ENCODE measurements around the gene SLC34A3.

The SLC34A3 gene

DNA sequence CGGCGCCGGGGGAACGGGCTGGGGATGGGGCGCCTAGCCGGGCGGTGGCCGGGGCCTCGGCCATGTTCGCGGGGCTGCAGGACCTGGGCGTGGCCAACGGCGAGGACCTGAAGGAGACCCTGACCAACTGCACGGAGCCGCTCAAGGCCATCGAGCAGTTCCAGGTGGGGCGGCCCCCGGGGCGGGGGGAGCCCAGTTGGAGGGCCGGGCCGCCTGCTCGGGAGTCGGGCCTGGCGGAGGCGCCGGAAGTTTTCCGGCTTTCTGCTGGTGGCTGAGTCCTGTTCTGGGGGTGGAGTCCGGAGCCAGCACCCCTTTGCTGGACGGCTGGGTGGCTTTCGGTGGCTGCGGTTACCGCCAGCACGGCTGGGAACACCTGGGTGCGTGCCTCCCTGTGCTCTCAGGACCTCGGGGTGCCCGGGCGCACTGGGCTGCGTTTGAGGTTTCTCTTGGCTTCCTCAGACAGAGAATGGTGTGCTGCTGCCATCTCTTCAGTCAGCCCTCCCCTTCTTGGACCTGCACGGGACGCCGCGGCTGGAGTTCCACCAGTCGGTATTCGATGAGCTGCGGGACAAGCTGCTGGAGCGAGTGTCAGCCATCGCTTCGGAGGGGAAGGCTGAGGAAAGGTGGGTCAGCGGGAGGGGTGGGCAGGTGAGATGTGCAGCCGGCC lies 24.9 kb downstream of the SLC34A3 start:
- peak; percentile 58 for DNase-seq (ENCODE audit: low spot score)

DNA sequence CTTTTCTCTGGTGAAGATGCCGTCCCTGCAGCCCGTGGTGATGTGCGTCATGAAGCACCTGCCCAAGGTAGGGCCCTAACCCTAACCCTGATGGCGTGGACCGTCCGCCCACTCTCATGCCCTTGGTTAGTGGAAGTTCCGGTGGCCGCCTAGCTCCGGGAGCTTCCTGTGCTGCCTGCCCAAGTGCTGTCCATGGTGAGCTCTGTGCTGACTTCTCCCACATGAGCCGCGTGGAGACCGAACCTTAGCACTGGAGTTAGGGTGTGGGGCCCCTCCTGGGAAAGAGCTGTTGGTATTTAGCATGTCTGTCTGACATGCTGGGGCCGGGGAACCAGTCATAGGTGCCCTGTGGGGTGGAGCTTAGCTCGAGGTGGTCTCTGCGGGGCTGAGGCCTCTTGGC lies 25.7 kb downstream of the SLC34A3 start:
- DNase-seq (ENCODE audit: low spot score): no peak

DNA sequence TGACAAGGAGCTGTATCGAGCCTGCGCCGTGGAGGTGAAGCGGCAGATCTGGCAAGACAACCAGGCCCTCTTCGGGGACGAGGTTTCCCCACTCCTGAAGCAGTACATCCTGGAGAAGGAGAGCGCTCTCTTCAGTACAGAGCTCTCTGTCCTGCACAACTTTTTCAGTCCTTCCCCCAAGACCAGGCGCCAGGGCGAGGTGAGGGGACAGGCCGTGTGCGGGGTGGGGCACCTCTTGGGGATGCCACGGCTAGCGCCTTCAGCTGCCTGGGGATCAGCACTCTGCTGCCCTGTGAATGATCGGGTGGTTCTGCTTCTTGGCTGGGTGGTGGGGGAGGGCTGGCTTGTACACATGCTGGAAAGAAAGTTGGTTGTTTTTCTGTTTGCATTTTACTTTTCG lies 26.2 kb downstream of the SLC34A3 start:
- DNase-seq (ENCODE audit: low spot score): no peak

DNA sequence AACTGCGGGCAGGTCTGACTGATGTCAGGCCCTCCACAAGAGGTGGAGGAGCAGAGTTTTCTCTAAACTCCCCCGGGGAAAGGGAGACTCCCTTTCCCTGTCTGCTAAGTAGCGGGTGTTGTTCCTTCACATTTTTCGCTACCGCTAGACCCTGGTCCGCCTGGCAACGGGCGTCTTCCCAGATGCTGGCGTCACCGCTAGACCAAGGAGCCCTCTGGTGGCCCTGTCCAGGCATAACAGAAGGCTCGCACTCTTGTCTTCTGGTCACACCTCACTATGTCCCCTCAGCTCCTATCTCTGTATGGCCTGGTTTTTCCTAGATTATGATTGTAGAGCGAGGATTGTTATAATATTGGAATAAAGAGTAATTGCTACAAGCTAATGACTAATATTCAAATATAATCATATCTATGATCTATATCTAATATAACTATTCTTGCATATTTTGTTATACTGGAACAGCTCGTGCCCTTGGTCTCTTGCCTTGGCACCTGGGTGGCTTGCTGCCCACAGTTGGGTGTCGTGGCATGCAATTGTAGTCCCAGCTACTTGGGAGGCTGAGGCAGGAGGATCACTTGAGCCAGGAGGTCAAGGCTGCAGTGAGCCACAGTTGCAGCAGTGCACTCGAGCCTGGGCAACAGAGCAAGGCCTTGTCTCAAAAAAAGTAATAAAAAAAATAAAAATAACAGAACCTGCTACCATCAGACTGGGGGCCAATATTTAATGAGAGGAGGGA lies 31.6 kb downstream of the SLC34A3 start:
- peak; percentile 33 for DNase-seq (ENCODE audit: low spot score)

DNA sequence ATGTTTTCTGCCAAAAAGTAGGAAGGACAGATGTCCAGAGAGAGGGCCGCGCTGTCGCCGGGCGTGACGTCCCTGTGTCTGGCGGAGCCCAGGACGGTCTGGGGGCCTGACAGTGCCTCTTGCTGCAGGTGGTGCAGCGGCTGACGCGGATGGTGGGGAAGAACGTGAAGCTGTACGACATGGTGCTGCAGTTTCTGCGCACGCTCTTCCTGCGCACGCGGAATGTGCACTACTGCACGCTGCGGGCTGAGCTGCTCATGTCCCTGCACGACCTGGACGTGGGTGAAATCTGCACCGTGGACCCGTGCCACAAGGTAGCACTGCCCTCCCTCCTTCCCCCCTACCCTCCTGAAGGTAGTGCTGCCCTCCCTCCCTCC lies 32.2 kb downstream of the SLC34A3 start:
- DNase-seq (ENCODE audit: low spot score): no peak

DNA sequence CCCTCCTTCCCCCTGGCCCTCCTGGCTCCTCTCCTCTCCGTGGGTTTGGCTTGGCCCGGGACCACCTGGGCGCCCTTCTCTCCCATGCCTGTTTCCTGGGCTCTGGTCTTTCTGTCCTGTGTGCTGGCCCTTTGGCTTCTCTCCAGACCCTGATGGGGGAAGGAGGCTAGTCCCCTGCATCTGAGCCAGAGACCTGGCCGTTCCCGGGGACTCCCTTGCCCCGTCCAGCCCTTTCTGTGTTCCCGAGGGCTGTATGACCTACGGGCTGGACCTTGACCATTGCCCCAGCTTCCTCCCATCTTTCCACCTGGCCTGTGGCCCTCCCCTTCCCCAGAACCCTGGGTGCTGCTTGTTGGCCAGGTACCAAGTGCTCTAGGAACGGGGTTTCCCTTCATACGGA lies 32.8 kb downstream of the SLC34A3 start:
- DNase-seq (ENCODE audit: low spot score): no peak

DNA sequence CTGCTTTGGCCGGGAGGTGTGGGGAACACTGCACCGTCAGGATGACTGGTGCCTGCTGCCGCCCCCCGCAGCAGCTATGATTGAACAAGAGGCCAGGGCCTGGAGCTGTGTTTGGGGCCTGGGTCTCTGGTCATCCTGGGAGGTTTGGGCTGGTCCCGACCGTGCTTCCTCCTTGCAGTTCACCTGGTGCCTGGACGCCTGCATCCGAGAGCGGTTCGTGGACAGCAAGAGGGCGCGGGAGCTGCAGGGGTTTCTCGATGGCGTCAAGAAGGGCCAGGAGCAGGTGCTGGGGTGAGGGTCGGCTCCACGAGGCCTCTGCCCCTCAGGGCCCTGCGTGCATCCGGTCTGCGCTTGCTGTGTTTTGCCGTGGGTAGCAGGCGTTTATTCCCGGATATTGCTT lies 33.4 kb downstream of the SLC34A3 start:
- no peak for DNase-seq (ENCODE audit: low spot score)

DNA sequence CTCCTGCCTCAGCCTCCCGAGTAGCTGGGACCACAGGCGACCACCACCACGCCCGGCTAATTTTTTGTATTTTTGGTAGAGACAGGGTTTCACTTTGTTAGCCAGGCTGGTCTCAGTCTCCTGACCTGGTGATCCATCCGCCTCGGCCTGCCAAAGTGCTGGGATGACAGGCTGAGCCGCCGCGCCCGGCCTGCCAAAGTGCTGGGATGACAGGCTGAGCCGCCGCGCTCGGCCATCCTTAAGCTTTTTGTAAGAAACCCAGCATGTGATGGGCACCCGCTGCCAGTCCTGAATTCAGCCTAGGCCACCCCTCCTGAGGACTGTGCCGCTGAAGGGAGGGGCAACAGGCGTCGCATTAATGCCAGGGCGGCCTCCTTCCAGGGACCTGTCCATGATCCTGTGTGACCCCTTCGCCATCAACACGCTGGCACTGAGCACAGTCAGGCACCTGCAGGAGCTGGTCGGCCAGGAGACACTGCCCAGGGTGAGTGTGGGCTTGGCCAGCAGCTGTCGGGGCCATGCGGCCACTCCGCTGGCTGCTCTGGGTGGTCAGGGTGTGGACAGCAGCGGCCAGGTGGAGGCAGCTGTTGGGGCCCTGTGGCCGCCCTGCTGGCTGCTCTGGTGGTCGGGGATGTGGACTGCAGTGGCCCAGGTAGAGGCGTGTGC lies 34.9 kb downstream of the SLC34A3 start:
- no peak for DNase-seq (ENCODE audit: low spot score)

DNA sequence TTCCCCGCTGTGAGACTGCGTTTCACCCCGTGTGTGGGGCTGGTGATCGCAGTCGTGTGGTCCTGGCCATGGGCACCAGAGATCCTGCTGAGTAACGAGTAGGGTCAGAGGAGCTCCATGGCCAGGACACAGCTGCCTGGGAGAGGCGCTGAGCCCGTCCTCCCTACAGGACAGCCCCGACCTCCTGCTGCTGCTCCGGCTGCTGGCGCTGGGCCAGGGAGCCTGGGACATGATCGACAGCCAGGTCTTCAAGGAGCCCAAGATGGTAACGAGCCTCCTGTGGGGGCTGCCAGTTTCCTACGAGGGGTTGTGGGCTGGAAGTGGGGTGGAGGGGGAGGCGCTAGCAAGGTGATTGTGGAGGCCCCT lies 35.4 kb downstream of the SLC34A3 start:
- no peak for DNase-seq (ENCODE audit: low spot score)

DNA sequence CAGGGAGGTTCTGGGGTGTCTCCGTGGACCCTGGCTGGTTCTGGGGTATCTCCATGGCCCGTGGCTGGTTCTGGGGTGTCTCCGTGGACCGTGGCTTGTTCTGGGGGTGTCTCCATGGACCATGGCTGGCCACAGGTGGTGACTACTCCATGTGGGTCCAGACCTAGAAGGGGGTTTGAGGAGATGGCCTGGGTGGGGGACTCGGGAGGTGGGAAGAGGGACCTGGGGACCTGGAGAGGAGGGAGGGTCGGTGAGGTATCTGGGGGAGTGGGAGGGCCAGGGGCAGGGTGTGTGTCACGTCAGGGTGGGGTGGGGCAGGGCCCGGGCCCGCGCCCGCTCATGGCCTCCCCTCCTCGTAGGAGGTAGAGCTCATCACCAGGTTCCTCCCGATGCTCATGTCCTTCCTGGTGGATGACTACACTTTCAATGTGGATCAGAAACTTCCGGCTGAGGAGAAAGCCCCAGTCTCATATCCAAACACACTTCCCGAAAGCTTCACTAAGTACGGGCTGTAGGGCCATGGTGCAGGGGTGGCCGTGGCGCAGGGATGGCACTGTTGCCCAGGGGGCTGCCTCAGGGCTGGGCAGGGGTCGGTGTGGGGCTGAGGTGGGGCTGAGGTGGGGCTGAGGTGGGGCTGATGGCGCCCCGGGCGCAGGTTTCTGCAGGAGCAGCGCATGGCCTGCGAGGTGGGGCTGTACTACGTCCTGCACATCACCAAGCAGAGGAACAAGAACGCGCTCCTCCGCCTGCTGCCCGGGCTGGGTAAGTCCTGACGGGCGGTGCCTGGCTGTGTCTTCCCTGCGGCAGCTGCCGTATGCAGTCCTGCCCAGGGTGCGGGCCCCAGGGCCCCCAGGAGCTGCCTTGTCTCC lies 36.1 kb downstream of the SLC34A3 start:
- no peak for DNase-seq (ENCODE audit: low spot score)

DNA sequence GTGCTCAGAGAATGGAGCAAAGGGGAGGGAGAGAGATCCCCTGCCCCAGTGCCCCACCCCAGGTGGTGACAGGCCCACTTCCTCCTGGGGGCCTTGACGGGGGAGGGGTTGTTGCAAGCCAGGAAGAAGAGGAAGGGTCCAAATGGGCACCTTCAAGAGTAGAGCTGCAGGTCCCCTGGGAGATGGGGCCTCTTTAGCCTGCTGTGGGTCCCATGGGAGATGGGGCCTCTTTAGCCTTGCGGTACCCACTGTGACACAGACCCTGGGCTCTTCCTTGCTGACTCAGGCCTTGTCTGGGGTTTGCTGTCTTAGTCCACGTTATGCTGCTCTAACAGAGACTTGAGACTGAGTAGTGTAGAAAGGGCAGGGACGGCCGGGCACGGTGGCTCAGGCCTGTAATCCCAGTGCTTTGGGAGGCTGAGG lies 37.2 kb downstream of the SLC34A3 start:
- no peak for DNase-seq (ENCODE audit: low spot score)

DNA sequence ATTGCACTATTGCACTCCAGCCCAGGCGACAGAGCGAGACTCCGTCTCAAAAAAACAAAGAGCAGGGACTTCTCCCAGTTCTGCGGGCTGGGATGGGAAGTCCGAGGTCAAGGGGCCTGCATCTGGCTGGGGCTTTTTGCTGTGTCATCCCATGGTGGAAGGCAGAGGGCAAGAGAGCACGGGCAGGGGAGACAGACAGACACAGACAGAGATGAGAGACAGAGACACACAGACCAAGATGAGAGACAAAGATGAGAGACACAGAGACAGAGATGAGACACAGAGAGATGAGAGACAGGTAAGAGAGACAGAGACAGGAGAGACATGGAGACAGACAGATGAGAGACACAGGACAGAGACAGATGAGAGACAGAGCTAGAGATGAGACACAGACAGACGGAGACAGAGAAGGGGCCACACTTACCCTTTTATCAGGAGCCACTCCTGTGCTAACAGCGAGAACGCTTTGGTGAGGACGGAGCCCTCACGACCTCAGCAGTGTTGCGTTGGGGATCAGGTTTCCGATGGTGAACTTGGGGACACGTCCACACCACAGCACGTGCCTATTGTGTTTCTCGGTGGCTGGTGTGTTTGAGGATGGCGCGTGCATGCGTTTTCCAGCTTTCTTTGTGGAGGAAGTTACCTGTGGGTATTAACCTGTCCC lies 38.0 kb downstream of the SLC34A3 start:
- no peak for DNase-seq (ENCODE audit: low spot score)

DNA sequence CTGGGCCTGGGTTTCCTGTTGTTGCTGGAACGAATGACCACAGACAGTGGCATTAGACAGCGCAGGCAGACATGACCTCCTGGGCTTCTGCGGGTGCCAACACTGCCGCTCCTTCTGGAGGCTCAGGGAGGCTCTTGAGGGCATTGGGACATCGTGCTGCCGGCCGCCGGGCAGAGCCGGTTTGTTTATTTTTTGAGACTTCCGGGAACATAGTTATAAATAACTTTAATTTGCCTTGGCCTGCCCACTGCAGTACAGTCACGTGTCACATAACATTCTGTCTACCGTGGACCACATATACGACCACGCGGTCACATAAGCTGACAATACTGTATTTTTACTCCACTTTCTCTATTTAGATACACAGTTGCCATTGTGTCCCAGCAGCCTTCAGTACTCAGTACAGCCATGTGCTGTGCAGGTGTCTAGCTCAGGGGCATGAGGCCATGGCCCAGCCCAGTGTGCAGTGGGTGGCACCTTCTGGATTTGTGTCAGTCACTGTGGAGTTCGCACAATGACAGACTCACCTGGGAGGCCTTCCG lies 38.6 kb downstream of the SLC34A3 start:
- DNase-seq (ENCODE audit: low spot score): no peak

DNA sequence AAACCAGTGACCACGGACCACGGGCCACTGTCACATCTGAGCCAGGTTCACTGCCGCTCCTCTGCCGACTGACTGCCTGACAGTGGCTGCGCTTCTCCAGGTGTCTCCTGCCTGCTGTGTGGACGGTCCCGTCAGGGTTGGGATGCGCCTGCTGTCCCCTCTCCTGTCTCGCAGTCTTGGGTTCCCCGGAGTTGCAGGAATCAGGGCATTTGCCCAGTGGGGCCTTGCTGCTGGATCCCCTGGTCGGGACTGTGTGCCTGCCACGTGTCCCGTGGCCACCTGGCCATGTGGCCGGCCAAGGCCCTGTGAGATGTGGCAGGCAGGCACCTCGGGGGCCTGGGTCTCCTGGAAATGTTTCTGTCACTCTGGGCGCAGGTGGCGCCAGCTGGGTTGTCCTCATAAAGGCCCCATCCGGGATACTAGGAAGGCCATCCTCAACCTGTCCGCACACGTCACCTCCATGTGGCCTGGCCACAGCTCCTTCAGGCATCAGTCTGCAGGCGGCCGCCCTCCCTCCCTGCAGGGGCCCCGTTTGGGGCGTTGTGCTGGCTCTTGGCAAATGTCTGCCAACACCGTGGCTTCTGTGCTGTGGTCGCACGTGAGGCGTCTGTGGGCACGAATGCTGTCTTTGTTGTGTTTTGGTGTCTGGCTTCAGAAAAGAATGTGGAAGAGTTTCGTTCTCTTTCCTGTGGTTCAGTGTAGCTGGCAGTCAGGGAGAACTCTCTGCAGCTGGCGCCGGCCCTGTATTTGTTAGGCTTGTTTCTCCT lies 40.4 kb downstream of the SLC34A3 start:
- DNase-seq (ENCODE audit: low spot score): no peak

DNA sequence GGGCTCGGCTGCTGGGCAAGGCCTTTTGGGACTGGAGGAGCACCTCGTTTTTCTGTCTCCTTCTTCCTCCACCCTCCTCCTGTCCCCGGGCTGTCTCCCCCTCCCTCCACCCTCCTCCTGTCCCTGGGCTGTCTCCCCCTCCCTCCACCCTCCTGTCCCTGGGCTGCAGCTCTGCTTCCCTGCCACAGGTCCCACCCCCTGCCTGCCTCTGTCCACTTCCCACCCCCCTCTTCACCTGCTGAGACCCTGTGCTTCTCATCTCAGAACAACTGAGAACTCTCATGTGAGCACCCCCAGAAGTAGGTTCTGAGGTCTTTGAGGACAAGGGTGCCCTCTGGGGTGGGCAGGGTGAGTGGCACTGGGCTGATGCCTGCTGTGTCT lies 41.0 kb downstream of the SLC34A3 start:
- no peak for DNase-seq (ENCODE audit: low spot score)

DNA sequence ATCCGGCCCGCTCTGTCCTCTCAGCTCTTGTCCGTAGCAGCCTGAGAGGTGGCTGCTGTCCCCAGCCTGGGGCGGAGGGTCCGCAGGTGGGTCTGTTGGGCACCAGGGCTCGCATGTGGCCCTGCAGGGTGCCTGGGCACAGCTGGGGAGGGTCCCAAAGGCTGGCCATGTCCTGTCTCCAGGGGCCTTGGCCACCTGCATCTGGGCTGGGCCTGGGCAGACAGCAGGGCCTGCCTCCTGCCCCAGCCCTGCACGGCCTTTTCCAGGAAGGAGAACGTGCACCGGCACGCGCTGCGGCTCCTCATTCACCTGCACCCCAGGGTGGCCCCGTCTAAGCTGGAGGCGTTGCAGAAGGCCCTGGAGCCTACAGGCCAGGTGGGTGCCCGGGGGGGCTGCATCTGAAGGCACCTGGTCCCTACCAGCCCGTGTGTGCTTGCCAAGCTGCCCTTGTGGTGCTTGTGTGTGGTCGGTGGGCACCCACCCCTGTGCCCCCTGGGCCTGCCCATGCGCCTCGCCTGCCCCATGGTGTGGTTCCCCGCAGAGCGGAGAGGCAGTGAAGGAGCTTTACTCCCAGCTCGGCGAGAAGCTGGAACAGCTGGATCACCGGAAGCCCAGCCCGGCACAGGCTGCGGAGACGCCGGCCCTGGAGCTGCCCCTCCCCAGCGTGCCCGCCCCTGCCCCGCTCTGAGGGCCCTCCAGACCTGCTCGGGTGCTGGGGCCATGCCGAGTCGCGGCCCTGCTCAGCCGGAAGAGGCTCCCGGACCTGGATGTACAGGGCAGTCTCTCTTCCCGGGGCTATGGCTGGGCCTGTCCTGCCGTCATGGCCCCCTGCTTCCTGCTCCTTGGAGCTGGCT lies 41.8 kb downstream of the SLC34A3 start:
- no peak for DNase-seq (ENCODE audit: low spot score)

DNA sequence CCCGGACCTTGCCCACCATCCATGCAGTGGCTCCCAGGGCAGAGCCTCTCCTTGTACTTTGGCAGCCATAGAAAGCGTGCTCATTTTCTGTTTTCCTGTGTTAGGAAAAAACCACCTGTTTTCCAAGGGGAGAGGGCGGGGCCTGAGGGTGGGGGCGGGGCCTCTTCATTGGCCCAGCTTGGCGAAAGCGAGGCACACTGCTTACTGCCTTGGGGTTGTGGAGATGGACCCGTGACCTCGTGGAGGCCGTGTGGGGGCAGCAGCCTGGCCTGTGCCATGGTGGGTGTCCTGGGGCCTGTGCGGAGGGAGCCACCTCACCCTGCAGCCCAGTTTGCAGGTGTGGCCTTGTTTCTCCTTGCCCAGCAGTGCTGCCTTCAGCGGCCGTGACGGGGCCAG lies 42.4 kb downstream of the SLC34A3 start:
- DNase-seq (ENCODE audit: low spot score): no peak

DNA sequence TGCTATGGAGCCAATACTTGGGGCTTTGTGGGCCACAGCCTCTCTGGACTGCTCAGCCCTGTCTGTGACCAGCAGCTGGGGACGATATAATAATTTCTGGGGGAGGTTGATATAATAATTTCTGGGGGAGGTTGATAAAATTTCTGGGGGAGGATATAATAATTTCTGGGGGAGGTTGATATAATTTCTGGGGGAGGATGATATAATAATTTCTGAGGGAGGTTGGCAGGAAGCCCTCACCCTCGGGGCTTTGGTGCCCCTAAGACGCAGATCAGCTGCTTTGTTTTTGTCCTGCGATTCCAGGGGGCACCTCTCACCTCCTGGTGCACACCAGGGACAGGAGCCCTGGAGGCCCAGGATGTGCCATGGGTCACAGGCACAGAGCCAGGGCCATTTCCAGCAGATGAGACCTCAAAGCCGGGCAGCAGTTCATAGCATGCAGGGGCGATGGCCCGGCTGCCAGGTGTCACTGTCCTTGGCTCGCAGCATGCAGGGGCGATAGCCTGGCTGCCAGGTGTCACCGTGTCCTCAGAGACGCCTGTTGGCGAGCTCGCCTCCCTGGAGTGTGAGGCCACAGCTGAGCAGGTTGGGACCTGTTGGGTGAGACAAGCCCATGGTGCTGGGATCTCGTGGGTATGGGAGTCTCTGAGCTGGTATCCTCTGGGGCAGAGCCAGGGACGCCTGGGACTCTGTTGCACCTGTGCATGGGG lies 43.1 kb downstream of the SLC34A3 start:
- DNase-seq (ENCODE audit: low spot score): no peak

DNA sequence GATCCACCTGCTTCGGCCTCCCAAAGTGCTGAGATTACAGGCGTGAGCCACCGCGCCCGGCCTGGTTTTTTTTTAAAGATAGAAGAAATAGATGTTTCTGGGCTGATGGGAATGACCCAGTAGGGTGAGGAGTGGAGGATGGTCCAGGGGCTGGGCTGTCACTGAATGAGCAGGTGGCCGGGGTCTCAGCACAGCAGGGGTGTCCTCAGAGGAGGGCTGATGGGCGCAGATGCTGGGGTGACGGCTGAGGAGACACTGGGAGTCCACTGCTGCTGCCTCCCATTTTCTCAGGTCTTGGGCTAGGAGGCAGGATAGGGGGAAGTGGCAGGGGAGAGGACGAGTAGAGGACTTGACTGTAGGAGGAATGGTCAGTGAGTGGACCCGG lies 44.5 kb downstream of the SLC34A3 start:
- no peak for DNase-seq (ENCODE audit: low spot score)
